Measurements from ENCODE around the gene ASXL2.

ASXL2 gene

DNA sequence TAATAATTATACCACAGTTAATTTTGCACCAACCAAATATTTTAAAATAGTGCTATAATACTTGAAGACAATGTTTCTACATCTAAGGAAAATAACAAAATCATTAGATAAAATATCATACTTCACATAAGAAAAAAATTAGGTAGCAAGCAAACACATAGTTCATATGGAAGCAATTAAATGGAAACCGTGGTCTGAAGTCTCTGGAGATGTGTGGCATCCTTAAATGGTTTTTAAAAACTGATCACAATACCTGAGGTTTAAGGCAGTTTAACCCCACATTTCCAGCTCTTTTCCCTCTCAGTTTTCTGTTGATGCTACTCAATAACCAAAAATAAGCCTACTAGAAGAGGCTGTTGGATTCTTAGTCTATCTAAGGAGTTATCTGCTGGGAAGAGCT lies 71.3 kb downstream of the ASXL2 start:
- Histone ChIP-seq H3K9ac (ENCODE audit: low read depth in 1 of 2, low read length in 2 of 2) (no peak overlapping the region), H3K4me3 (ENCODE audit: low read depth in 1 of 2, low read length in 2 of 2) (no peak overlapping the region), H3K27me3 (ENCODE audit: control insufficient read depth in 1 of 2, insufficient read depth in 2 of 2, low read length in 2 of 2) (no peaks in the 10 kb centered on the region), H3K9me3 (ENCODE audit: control insufficient read depth in 1 of 2, low read length in 2 of 2) (no peaks in the 10 kb centered on the region), H3K36me3 (ENCODE audit: control insufficient read depth in 1 of 2, insufficient read depth in 2 of 2, low read length in 2 of 2) (peaks cover 15 to 27% of the 10 kb centered on the region in 2 donors), H3K4me1 (ENCODE audit: control insufficient read depth in 1 of 2, insufficient read depth in 2 of 2, low read length in 2 of 2) (no peaks in the 10 kb centered on the region), H3K27ac (ENCODE audit: low read depth, low read length) (no peak overlapping the region)

DNA sequence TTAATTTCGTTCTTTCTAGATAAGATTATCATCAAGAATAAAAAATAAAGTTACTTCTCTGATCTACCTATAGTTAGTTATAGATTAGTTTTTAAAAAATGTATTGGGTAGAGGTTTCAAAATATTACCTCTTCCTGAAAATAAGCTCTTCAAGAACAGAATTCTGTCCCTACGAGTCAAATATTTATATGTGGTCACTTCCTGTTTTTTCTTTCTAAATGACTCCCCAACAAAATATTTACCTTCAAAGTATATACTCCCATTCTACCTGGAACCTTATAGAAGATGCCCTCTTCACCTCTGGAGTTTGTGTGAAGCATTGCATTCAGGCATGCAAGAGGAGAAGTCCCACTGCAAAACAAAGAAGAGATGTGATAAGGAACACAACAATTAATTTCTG lies 72.3 kb downstream of the ASXL2 start:
- Histone ChIP-seq H3K4me1 (ENCODE audit: control insufficient read depth in 1 of 2, insufficient read depth in 2 of 2, low read length in 2 of 2) (no peaks in the 10 kb centered on the region), H3K36me3 (ENCODE audit: control insufficient read depth in 1 of 2, insufficient read depth in 2 of 2, low read length in 2 of 2) (peaks cover 15 to 27% of the 10 kb centered on the region in 2 donors), H3K27ac (ENCODE audit: low read depth, low read length) (no peak overlapping the region), H3K4me3 (ENCODE audit: low read depth in 1 of 2, low read length in 2 of 2) (no peak overlapping the region), H3K9me3 (ENCODE audit: control insufficient read depth in 1 of 2, low read length in 2 of 2) (no peaks in the 10 kb centered on the region), H3K9ac (ENCODE audit: low read depth in 1 of 2, low read length in 2 of 2) (no peak overlapping the region), H3K27me3 (ENCODE audit: control insufficient read depth in 1 of 2, insufficient read depth in 2 of 2, low read length in 2 of 2) (no peaks in the 10 kb centered on the region)

DNA sequence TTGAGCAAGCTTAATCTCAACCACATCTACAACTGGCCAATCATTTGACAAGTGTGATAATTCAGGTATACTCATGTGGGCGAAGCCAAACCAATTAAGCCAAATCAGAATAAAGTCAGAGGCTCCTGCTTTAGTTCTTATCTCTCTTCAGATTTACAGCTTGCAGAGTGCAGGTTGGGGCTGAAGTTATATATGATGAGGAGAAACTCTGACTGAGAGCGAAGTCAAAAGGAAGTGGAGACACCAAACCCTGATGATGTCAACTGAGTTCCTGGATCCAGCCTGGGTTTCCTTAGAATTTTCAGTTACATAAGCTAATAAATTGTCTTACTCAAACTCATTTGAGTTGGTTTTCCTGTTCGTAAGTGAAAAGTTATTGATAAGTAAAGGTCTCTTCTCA lies 73.9 kb downstream of the ASXL2 start:
- no peak overlapping the region for H3K4me3 ChIP-seq (ENCODE audit: low read depth in 1 of 2, low read length in 2 of 2)
- H3K27me3 ChIP-seq (ENCODE audit: control insufficient read depth in 1 of 2, insufficient read depth in 2 of 2, low read length in 2 of 2): no peaks in the 10 kb centered on the region
- no peak overlapping the region for H3K9ac ChIP-seq (ENCODE audit: low read depth in 1 of 2, low read length in 2 of 2)
- H3K36me3 ChIP-seq (ENCODE audit: control insufficient read depth in 1 of 2, insufficient read depth in 2 of 2, low read length in 2 of 2): peaks cover 17 to 20% of the 10 kb centered on the region in 2 donors
- H3K9me3 ChIP-seq (ENCODE audit: control insufficient read depth in 1 of 2, low read length in 2 of 2): no peaks in the 10 kb centered on the region
- no peaks in the 10 kb centered on the region for H3K4me1 ChIP-seq (ENCODE audit: control insufficient read depth in 1 of 2, insufficient read depth in 2 of 2, low read length in 2 of 2)
- H3K27ac ChIP-seq (ENCODE audit: low read depth, low read length): no peak overlapping the region

DNA sequence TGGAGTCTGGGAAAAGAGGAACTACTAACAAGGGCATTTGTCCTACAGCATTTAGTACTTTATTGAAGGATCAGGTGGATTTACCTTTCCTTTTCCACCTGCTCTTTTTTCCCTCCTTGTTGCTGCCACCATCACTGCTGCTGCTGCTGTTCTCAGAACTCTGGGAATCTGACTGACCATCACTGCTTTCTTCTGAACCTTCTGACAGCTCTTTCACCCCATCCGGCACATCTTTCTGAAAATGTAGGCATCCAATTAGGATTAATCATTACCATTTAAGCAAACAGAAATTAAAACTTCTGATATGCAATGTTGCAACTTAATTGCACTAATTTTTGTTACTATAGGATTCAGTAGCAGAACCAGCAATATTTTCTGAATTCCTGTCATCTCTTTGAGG lies 79.0 kb downstream of the ASXL2 start:
- Histone ChIP-seq H3K27me3 (ENCODE audit: control insufficient read depth in 1 of 2, insufficient read depth in 2 of 2, low read length in 2 of 2) (no peaks in the 10 kb centered on the region), H3K4me1 (ENCODE audit: control insufficient read depth in 1 of 2, insufficient read depth in 2 of 2, low read length in 2 of 2) (no peaks in the 10 kb centered on the region), H3K27ac (ENCODE audit: low read depth, low read length) (no peak overlapping the region), H3K4me3 (ENCODE audit: low read depth in 1 of 2, low read length in 2 of 2) (no peak overlapping the region), H3K36me3 (ENCODE audit: control insufficient read depth in 1 of 2, insufficient read depth in 2 of 2, low read length in 2 of 2) (peaks cover 26 to 34% of the 10 kb centered on the region in 2 donors), H3K9ac (ENCODE audit: low read depth in 1 of 2, low read length in 2 of 2) (no peak overlapping the region), H3K9me3 (ENCODE audit: control insufficient read depth in 1 of 2, low read length in 2 of 2) (no peaks in the 10 kb centered on the region)

DNA sequence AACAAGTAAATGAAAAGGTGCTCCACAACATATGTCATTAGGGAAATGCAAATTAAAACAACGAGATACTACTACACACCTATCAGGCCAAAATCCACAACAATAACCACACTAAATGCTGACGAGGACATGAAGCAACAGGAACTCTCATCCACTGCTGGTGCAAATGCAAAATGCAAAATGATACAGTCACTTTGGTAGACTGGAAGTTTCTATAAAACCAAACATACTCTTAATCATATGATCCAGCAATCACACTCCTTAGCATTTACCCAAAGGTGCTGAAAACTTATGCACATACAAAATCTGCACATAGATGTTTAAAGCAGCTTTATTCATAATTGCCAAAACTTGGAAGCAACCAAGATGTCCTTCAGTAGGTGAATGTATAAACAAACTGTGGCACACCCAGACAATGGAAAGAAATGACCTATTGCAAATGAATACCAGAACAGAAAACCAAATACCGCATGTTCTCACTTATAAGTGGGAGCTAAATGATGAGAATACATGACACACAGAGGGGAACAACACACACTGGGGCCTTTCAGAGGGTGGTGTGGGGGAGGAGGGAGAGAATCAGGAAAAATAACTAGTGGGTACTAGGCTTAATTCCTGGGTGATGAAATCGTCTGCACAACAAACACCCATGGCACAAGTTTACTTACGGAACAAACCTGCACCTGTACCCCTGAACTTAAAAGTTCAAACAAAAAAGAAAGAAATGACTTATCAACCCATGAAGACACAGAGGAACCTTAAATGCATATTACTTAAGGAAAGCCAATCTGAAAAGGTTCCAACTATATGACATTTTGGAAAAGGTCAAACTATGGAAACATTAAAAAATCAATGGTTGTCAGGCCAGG lies 80.4 kb downstream of the ASXL2 start:
- H3K27ac ChIP-seq (ENCODE audit: low read depth, low read length): no peak overlapping the region
- peaks cover 16 to 22% of the 10 kb centered on the region in 2 donors for H3K36me3 ChIP-seq (ENCODE audit: control insufficient read depth in 1 of 2, insufficient read depth in 2 of 2, low read length in 2 of 2)
- H3K4me1 ChIP-seq (ENCODE audit: control insufficient read depth in 1 of 2, insufficient read depth in 2 of 2, low read length in 2 of 2): no peaks in the 10 kb centered on the region

GRCh38 chr2:25794544-25795276 lies 83.6 kb downstream of the ASXL2 start:
- Histone ChIP-seq H3K36me3 (ENCODE audit: control insufficient read depth in 1 of 2, insufficient read depth in 2 of 2, low read length in 2 of 2) (peaks cover 13 to 22% of the 10 kb centered on the region in 2 donors), H3K9ac (ENCODE audit: low read depth in 1 of 2, low read length in 2 of 2) (no peak overlapping the region), H3K27ac (ENCODE audit: low read depth, low read length) (no peak overlapping the region), H3K4me1 (ENCODE audit: control insufficient read depth in 1 of 2, insufficient read depth in 2 of 2, low read length in 2 of 2) (no peaks in the 10 kb centered on the region), H3K27me3 (ENCODE audit: control insufficient read depth in 1 of 2, insufficient read depth in 2 of 2, low read length in 2 of 2) (no peaks in the 10 kb centered on the region), H3K4me3 (ENCODE audit: low read depth in 1 of 2, low read length in 2 of 2) (no peak overlapping the region), H3K9me3 (ENCODE audit: control insufficient read depth in 1 of 2, low read length in 2 of 2) (no peaks in the 10 kb centered on the region)

More for the DNA sequence above, 80.4 kb downstream of the ASXL2 start:
- Histone ChIP-seq H3K9me3 (ENCODE audit: control insufficient read depth in 1 of 2, low read length in 2 of 2) (no peaks in the 10 kb centered on the region), H3K9ac (ENCODE audit: low read depth in 1 of 2, low read length in 2 of 2) (no peak overlapping the region), H3K27me3 (ENCODE audit: control insufficient read depth in 1 of 2, insufficient read depth in 2 of 2, low read length in 2 of 2) (no peaks in the 10 kb centered on the region), H3K4me3 (ENCODE audit: low read depth in 1 of 2, low read length in 2 of 2) (no peak overlapping the region)

DNA sequence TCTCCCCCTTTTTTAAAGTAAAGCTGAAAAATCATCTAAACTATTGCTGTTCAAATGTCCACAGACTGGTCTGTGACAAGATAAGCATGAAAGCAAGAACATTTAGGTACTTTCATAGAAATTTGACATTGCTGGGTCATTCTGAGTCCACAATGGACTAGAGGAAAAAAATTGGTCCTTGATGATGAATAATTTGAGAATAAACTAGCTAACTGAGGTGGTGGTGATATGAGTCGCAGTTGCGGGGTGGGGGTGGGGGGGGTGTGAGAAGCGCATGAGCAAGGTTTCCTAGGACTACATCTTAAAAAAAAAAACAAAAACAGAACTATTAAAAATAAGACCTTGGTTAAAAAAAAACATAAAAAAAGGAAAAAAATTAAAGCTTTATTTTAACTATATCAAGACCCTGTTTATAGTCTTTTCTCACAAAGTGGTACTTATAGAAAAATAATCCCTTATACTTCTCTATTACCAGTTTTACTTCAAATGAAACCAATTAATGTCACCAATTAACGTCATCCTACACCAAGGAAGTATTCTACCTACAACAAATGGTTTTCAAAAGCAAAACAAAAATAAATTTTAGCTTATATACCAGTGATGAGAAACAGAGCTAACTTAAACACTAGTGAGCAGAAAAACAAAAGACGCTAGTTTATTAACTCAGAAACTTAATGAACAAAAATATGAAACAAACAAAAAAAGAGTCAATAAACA lies 88.1 kb downstream of the ASXL2 start:
- H3K9ac ChIP-seq (ENCODE audit: low read depth in 1 of 2, low read length in 2 of 2): no peak overlapping the region
- no peak overlapping the region for H3K4me3 ChIP-seq (ENCODE audit: low read depth in 1 of 2, low read length in 2 of 2)
- no peaks in the 10 kb centered on the region for H3K9me3 ChIP-seq (ENCODE audit: control insufficient read depth in 1 of 2, low read length in 2 of 2)
- H3K27me3 ChIP-seq (ENCODE audit: control insufficient read depth in 1 of 2, insufficient read depth in 2 of 2, low read length in 2 of 2): no peaks in the 10 kb centered on the region
- H3K4me1 ChIP-seq (ENCODE audit: control insufficient read depth in 1 of 2, insufficient read depth in 2 of 2, low read length in 2 of 2): no peaks in the 10 kb centered on the region
- H3K27ac ChIP-seq (ENCODE audit: low read depth, low read length): no peak overlapping the region
- peaks cover 4 to 9% of the 10 kb centered on the region in 2 donors for H3K36me3 ChIP-seq (ENCODE audit: control insufficient read depth in 1 of 2, insufficient read depth in 2 of 2, low read length in 2 of 2)

DNA sequence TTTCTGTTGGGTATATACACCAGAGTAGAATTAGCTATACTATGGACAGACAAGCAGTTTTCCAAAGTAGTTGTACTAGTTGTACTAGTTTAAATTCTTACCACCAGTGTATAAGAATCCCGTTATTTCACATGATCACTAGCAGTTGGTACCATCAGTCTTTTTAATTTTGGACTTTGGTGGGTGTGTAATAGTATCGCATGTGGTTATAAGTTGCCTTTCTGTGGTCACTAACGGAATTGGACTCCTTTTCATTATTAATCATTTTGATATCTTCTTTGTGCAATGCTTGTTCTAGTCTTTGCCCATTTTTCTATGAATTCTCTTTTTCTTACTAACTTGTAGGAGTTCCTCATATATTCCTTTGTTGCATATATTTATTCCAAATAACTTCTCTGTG lies 89.8 kb downstream of the ASXL2 start:
- H3K4me3 ChIP-seq (ENCODE audit: low read depth in 1 of 2, low read length in 2 of 2): no peak overlapping the region
- no peaks in the 10 kb centered on the region for H3K4me1 ChIP-seq (ENCODE audit: control insufficient read depth in 1 of 2, insufficient read depth in 2 of 2, low read length in 2 of 2)
- H3K27ac ChIP-seq (ENCODE audit: low read depth, low read length): no peak overlapping the region
- no peak overlapping the region for H3K9ac ChIP-seq (ENCODE audit: low read depth in 1 of 2, low read length in 2 of 2)
- H3K27me3 ChIP-seq (ENCODE audit: control insufficient read depth in 1 of 2, insufficient read depth in 2 of 2, low read length in 2 of 2): no peaks in the 10 kb centered on the region
- peaks cover 4 to 11% of the 10 kb centered on the region in 2 donors for H3K36me3 ChIP-seq (ENCODE audit: control insufficient read depth in 1 of 2, insufficient read depth in 2 of 2, low read length in 2 of 2)
- H3K9me3 ChIP-seq (ENCODE audit: control insufficient read depth in 1 of 2, low read length in 2 of 2): no peaks in the 10 kb centered on the region

GRCh38 chr2:25787020-25787419 lies 91.3 kb downstream of the ASXL2 start:
- H3K27me3 ChIP-seq (ENCODE audit: control insufficient read depth in 1 of 2, insufficient read depth in 2 of 2, low read length in 2 of 2): no peaks in the 10 kb centered on the region
- no peaks in the 10 kb centered on the region for H3K4me1 ChIP-seq (ENCODE audit: control insufficient read depth in 1 of 2, insufficient read depth in 2 of 2, low read length in 2 of 2)
- H3K36me3 ChIP-seq (ENCODE audit: control insufficient read depth in 1 of 2, insufficient read depth in 2 of 2, low read length in 2 of 2): peaks cover 4 to 11% of the 10 kb centered on the region in 2 donors
- H3K9me3 ChIP-seq (ENCODE audit: control insufficient read depth in 1 of 2, low read length in 2 of 2): no peaks in the 10 kb centered on the region
- no peak overlapping the region for H3K9ac ChIP-seq (ENCODE audit: low read depth in 1 of 2, low read length in 2 of 2)
- H3K4me3 ChIP-seq (ENCODE audit: low read depth in 1 of 2, low read length in 2 of 2): no peak overlapping the region
- no peak overlapping the region for H3K27ac ChIP-seq (ENCODE audit: low read depth, low read length)

DNA sequence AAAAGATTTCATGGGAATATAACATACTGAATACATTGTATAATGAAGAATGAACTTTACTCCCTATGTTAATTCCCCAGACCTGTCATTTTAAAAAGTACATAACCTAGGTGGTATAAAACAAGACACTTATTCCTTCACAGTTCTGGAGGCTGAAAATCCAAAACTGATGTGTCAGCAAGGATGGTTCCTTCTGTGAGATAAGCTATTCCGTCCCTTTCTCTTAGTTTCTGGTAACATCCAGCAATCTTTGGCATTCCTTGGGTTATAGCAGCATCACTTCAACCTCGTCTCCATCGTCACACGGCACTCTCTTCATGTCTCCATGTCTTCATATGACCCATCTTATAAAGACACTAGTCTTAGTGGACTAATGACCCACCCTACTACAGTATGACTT lies 93.9 kb downstream of the ASXL2 start:
- no peak overlapping the region for H3K4me3 ChIP-seq (ENCODE audit: low read depth in 1 of 2, low read length in 2 of 2)
- no peaks in the 10 kb centered on the region for H3K9me3 ChIP-seq (ENCODE audit: control insufficient read depth in 1 of 2, low read length in 2 of 2)
- peaks cover 4 to 11% of the 10 kb centered on the region in 2 donors for H3K36me3 ChIP-seq (ENCODE audit: control insufficient read depth in 1 of 2, insufficient read depth in 2 of 2, low read length in 2 of 2)
- no peak overlapping the region for H3K27ac ChIP-seq (ENCODE audit: low read depth, low read length)
- no peak overlapping the region for H3K9ac ChIP-seq (ENCODE audit: low read depth in 1 of 2, low read length in 2 of 2)
- no peaks in the 10 kb centered on the region for H3K27me3 ChIP-seq (ENCODE audit: control insufficient read depth in 1 of 2, insufficient read depth in 2 of 2, low read length in 2 of 2)
- H3K4me1 ChIP-seq (ENCODE audit: control insufficient read depth in 1 of 2, insufficient read depth in 2 of 2, low read length in 2 of 2): no peaks in the 10 kb centered on the region
